GM13976 (cell line): ENCODE results near the gene CLSTN2.

Experiments used
- DNase-seq: peaks from one replicate; pipeline ENCODE4 v3.0.0; 2012; ENCODE audit warnings: low spot score
- in situ Hi-C: fragments of 300-500 bp; cut with MboI; formaldehyde crosslinking; loops from one replicate; pipeline ENCODE4 v1.12.0; 2022; ENCODE audit warnings: low sequenced_read_pairs, mixed read lengths, inconsistent platforms; ENCODE audit not compliant: unreplicated experiment
- TF ChIP-seq, protein P1 (sequence below): IDR thresholded peaks from 2 replicates; pipeline ENCODE4 v1.5.1; 2012; ENCODE audit warnings: borderline replicate concordance, mild to moderate bottlenecking; ENCODE audit not compliant: insufficient read depth; ENCODE audit errors: extremely low read depth, missing control alignments, control extremely low read depth

CLSTN2 gene

DNA sequence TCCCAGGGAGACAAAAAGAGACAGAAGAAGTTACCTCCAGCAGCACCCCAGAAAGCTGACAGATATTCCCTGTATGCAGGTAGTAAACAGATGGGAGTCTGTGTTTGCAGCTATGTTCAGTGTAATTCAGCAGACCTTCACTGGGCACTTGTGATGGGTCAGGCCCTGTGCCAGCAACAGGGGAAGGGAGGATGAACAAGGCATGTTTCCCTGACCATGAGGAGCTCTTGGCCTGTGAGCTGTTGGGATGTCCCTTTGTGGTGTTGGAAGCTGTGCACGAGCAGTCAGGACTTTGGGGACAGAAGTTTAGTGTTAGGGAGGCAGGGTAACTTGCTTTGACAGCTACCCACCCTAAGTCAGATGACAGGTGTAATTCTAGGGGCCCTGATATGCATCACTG lies 636.9 kb downstream of the CLSTN2 start:
- in situ Hi-C loops, result no loop called here
- TF ChIP-seq, protein P1, sequence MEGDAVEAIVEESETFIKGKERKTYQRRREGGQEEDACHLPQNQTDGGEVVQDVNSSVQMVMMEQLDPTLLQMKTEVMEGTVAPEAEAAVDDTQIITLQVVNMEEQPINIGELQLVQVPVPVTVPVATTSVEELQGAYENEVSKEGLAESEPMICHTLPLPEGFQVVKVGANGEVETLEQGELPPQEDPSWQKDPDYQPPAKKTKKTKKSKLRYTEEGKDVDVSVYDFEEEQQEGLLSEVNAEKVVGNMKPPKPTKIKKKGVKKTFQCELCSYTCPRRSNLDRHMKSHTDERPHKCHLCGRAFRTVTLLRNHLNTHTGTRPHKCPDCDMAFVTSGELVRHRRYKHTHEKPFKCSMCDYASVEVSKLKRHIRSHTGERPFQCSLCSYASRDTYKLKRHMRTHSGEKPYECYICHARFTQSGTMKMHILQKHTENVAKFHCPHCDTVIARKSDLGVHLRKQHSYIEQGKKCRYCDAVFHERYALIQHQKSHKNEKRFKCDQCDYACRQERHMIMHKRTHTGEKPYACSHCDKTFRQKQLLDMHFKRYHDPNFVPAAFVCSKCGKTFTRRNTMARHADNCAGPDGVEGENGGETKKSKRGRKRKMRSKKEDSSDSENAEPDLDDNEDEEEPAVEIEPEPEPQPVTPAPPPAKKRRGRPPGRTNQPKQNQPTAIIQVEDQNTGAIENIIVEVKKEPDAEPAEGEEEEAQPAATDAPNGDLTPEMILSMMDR, result no peak
- DNase-seq, result no peak

DNA sequence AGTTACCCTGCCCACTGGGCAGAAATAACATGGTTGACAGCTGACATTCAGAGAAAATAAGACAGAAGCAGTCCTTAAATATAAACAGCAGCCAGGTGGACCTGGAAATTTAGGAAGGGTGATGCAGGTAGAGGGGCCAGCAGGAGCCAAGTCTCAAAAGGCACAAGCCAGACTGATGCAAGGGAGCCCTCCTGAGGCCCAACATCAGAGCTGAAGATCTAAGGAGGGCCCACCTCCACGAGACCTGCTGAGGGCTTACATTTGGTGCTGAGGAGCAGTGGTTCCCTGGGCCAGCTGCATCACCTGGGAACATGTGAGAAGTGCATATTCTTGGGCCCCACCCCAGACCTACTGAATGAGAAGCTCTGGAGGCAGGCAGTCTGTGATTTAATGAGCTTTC lies 637.3 kb downstream of the CLSTN2 start:
- in situ Hi-C loops, result no loop called here
- TF ChIP-seq, protein P1, result no peak
- no peak for DNase-seq

DNA sequence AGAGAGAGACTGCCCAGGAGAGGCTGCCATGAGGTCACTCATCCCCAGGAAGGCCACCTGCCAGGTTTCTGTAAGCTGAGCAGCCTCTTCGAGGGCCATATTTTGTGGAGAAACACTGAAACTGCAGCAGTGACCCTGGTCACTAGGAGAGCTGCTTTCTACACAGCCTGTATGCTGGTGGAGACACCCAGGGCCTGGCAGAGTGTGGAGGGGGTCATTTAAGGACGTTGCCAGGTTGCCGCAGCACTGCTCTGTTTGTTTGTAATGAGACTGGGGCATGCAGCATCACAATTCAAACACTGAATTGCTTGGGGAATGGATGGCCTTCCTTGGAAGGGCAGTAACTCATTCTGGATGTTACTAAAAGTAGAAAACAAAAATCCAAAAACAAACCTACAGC lies 638.0 kb downstream of the CLSTN2 start:
- in situ Hi-C loops, result no loop called here
- TF ChIP-seq, protein P1, result no peak
- no peak for DNase-seq

DNA sequence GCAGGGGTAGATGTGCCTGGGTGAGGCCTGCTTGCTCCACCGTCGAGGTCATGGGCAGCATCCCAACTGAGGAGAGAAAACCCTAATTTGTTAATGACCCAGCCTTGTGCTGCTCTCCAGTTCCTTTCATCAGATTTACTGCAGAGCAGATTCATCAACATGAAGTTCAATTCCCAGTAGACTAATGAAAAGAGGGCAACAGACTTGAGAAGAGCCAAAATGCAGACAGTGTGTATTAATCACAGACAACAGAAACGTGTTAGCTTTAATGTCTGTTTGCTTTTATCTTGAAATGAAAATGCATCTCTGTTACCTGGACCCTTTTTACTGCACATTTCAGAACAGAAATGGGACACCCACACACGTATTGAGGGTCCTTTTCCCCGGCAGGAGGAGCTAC lies 639.4 kb downstream of the CLSTN2 start:
- DNase-seq, result no peak
- TF ChIP-seq, protein P1, result no peak
- in situ Hi-C loops, result no loop called here

DNA sequence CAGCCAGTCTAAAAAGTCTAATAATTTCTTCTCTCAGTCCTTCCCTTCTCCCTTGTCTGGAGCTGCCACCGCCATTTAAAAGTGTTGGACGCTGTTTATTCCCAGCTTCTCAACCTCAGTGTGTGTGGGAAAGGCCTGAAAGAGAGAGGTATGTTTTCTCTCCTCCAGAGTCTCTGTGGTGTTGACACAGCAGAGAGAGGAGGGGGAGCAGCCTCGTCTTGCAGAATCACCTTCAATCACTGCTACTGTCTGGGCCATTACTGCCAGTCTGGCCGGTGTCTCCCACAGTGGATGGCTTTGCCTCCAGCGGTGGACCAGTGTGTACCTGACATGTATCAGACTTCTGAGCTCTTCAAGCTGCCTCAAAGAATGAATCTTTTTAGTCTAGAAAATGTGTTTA lies 641.5 kb downstream of the CLSTN2 start:
- in situ Hi-C loops, result no loop called here
- DNase-seq, result no peak
- TF ChIP-seq, protein P1, result no peak

DNA sequence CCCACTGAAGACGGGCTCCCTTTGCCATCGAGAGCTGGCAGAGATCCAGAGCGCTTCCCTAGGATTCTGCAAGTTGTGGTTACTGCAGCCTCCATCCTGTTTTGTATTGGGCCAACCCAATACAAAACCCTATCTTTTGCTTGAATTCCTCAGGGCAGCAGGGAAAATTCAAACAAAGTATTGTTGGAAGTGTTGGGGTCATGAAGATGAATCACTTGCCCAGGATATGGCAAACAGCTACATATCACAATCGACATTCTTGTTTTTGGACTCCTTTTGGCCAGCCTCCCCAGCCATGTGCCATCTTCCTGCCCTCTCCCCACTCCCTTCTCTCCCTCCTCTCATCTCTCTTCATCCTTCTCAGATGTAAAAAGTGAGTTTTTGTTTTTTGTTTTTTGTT lies 642.9 kb downstream of the CLSTN2 start:
- TF ChIP-seq, protein P1, result no peak
- DNase-seq, result no peak
- in situ Hi-C loops, result no loop called here

DNA sequence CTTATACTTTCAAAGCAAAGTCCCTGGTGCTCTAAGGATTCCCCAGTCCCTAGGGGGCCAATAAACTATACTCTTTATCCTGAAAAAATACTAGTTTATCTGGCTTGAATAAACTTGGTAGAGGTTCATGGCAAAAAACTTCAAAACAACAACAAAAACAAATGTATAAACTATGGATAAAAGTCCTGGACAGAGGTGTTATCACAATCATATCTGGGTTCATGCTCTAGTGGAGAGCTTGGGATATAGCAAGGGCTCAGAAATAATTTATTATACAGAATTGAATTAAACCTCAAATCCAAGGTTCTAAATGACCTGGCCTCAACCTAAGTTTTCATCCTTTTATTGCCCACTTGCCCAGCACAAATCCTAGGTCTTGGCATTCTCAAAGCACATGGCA lies 644.3 kb downstream of the CLSTN2 start:
- TF ChIP-seq, protein P1, result no peak
- no peak for DNase-seq
- in situ Hi-C loops, result no loop called here
